GM12874 (cell line): ENCODE measurements around the gene NOLC1.

Experiments used
- TF ChIP-seq, protein P1 (sequence below): IDR thresholded peaks from 2 replicates; pipeline ENCODE4 v1.5.1; 2011; ENCODE audit warnings: low read depth, mild to moderate bottlenecking, control low read depth, low read length, moderate library complexity; ENCODE audit not compliant: insufficient read depth

The NOLC1 gene

DNA sequence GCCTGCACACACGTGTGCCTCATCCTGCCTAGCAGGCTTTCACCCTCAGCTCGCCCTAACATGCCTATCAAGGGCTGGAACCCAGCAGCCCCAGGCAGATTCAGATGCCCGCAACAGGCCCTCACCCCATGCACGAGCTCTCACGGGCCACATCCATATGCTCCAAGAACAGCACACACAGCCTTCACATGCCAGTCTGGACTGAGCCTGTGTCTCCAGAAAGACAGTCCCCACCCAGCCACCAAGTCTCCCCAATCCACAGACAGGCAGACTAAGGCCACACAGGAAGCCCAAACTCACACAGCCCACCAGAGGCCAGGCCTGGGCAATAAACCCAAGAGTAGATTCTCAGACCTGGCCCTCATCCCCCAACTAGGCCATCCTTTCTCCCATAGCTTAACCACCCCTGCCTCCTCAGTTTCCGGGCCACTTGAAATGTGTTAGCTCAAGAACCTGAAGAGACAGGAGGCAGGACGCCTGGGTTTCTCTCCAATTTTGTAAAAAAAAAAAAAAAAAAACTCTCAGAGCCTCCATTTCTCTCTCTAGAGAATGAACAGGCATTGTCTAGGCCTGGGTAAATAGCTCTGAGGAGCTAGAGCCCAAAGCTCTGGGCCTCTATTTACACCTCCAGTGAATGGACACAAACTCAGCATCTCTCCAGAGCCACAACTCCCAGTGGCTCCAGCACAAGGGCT, 38.8 kb upstream of the NOLC1 start:
- TF ChIP-seq, protein P1, sequence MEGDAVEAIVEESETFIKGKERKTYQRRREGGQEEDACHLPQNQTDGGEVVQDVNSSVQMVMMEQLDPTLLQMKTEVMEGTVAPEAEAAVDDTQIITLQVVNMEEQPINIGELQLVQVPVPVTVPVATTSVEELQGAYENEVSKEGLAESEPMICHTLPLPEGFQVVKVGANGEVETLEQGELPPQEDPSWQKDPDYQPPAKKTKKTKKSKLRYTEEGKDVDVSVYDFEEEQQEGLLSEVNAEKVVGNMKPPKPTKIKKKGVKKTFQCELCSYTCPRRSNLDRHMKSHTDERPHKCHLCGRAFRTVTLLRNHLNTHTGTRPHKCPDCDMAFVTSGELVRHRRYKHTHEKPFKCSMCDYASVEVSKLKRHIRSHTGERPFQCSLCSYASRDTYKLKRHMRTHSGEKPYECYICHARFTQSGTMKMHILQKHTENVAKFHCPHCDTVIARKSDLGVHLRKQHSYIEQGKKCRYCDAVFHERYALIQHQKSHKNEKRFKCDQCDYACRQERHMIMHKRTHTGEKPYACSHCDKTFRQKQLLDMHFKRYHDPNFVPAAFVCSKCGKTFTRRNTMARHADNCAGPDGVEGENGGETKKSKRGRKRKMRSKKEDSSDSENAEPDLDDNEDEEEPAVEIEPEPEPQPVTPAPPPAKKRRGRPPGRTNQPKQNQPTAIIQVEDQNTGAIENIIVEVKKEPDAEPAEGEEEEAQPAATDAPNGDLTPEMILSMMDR: no peak

DNA sequence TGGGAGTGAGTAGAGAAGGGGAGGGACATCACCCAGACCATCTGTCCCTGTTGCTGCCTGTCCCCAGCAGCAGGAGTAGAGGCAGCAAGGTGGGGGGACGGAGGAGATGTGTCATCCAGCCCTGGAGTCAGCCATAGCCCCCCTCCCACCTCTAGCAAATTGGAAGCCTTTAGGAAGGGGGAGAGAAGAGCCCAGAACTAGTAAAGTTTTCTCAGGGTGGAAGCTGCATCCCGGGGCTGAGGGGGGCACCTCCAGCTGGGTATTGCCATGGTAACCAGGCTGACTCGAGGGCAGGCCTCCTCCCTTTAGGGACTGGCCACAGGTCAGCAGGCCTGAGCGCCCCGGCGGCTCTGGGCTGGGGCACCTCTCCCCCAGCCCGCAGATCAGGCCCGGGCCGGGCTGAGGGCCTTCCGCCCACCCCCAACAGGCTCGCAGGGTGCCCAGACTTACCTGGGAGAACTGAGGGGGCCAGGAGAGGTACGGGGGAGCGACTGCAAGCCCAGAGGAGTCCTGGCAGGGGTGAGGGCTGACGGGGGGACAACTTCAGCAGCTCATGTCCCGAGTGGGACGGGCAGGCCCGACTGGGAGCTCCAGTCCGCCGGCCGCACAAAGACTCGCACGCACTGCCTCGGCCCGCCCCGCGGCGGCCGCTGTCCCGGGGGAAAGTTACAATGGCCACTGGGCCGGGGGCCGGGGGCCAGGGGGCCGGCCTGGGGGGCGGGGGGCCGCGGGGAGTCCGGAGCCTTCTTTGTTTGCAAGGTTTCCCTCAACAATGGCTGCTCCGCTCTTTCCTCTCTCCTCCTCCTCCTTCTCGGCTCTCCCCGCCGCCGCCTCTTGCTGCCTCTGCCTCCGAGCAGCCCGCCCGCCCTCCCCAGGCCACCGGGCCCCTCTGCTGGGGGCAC, 38.0 kb upstream of the NOLC1 start:
- TF ChIP-seq, protein P1: no peak

DNA sequence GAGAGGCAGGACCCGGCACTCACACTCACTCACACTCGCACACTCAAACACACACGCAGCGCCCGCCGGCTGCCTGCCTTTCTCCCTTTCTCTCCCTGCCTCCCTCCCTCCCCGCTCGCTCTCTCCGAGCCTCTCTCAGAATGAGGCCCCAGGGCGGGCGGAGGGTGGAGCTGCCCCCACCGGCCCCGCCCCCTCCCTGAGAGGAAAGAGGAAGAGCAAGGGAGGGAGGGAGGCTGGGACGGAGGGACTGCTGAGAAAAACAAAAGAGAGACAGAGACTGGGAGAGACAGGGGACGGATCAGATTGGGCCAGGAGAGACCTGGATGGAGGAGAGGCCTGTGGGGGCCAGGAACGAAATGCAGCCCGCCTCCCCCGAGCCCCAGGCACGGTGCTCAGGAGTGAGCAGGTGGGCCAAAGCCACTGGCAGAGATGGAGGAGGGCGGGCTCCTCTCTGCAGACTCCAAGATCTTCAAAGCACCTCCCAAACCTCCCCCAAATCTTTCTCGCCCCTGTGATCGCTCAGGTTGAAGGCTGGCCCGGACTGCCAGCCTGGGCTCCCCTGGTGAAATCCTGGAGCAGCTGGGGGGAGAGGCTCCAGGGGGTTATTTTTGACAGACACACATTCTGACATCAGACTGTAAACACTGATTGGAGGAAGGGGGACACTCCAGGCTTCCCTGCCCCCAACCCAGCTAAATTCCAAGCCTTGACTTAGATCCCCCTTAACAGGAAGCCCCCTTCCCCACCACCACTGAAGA, 37.1 kb upstream of the NOLC1 start:
- TF ChIP-seq, protein P1: no peak

DNA sequence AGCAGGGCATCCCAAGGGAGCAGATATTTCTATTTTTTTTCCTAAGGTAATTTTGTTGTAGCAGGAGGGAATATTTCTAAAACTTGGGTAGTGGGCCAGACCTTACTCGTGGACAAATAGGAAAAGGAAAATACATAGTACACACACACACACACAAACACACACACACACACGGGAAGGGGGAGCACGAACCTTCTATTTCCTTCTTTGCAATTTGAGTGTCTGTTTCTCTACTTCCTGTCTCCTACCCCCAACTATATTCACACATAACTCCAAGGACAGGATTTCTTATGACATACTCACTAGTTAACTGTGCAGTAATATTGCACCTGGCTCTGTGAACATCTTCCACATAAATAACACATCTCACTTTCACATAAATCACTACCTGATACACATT, 36.4 kb upstream of the NOLC1 start:
- TF ChIP-seq, protein P1: no peak

DNA sequence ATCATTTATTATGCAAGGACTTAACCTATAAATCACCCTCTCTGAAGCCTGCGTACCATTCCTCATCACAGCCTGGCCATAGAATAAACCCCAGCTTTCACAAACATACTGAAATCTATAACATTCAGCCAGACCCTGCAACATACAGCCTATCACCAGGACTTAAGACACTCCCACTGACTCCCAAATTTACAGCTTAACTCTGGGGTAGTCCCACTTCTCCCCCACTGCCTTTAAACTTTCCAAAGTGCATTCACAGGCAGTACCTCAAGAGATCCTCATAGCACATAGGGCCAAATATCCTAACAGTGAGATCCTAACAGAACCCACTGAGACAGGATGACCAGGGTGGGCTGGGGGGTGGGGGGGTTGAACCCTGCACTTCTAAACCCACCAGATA, 35.5 kb upstream of the NOLC1 start:
- TF ChIP-seq, protein P1: no peak

DNA sequence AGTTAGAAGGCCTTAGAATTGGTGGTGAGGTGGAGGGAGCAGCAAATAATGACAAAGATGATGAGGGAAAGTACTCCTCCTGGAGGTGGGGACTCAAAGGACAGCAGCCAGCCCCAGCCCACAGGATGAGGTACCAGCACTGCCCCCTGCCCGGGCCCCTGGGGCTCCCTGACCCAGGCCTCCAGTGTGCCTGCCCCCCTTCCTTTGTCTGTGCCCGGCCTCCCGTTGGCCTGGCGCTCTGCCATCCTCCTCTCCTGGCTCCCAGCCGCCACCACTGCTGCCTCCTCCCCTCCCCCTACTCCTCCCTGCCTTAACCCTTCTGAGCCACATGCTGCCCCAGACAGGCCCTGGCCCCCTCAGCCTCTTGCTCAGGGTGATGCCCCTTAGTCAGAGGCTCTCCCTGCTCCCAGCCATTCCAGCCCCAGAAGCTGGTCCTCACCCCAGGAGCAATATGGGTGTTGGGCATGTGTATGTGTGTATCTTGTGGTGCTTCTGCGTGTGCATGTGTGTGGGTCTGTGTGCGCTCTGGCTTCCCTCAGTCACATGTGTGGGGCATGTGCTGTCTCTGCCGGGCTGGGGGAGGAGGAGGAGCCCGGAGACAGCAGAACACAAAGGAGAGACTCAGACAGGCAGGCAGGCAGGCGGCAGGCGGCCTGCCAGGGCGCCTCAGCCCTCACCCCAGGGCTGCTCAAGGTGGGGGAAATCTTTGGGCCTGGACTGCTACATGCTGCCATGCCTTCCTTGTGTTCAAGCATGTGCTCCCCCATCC, 34.6 kb upstream of the NOLC1 start:
- TF ChIP-seq, protein P1: 0 out of 2 replicates have a peak, but pooled peaks have one; percentile 28
